H9 (cell line): ENCODE data around the gene ARSJ. TPM values are rescaled to one million over a fixed set of nuclear protein-coding genes. Genes with fewer than 3 reads are reported as not detected.

Experiments used
- DNase-seq: peaks from one replicate; pipeline ENCODE4 v3.0.0-alpha.2; 2017
- H2AFZ ChIP-seq: one replicate; pipeline ENCODE4 v1.6.1; 2013; ENCODE audit warnings: mild to moderate bottlenecking, low read length, control low read depth, moderate library complexity
- H2AK5ac ChIP-seq: 2 replicates; pipeline ENCODE4 v1.6.1; 2013; ENCODE audit warnings: low read length, control low read depth, mixed read lengths; ENCODE audit not compliant: insufficient read length
- H2BK120ac ChIP-seq: one replicate; pipeline ENCODE4 v1.6.1; 2013; ENCODE audit warnings: low read depth, mild to moderate bottlenecking, low read length, control low read depth, inconsistent platforms; ENCODE audit not compliant: poor library complexity, severe bottlenecking
- H2BK12ac ChIP-seq: 2 replicates; pipeline ENCODE4 v1.6.1; 2013; ENCODE audit warnings: low read length, control low read depth, mixed read lengths, low read depth; ENCODE audit not compliant: insufficient read length
- H2BK15ac ChIP-seq: 2 replicates; pipeline ENCODE4 v1.6.1; 2013; ENCODE audit warnings: low read depth, low read length, control low read depth
- H2BK20ac ChIP-seq: one replicate; pipeline ENCODE4 v1.6.1; 2013; ENCODE audit warnings: low read depth, mild to moderate bottlenecking, low read length, control low read depth, inconsistent platforms; ENCODE audit not compliant: poor library complexity, severe bottlenecking
- H2BK5ac ChIP-seq: 2 replicates; pipeline ENCODE4 v1.6.1; 2013; ENCODE audit warnings: low read length, control low read depth, mixed read lengths; ENCODE audit not compliant: insufficient read length
- H3K14ac ChIP-seq: 2 replicates; pipeline ENCODE4 v1.6.1; 2013; ENCODE audit warnings: low read length, control low read depth; ENCODE audit not compliant: insufficient read depth
- H3K18ac ChIP-seq: 2 replicates; pipeline ENCODE4 v1.6.1; 2013; ENCODE audit warnings: low read depth, mild to moderate bottlenecking, mixed read lengths, low read length, control low read depth; ENCODE audit not compliant: insufficient read length
- H3K23ac ChIP-seq: 2 replicates; pipeline ENCODE4 v1.6.1; 2013; ENCODE audit warnings: low read length, control low read depth, mixed read lengths, low read depth; ENCODE audit not compliant: insufficient read length
- H3K23me2 ChIP-seq: 2 replicates; pipeline ENCODE4 v1.6.1; 2013; ENCODE audit warnings: low read depth, mild to moderate bottlenecking, mixed read lengths, low read length, control low read depth; ENCODE audit not compliant: insufficient read length, poor library complexity, severe bottlenecking
- H3K27ac ChIP-seq: 2 replicates; pipeline ENCODE4 v1.5.1; 2013; ENCODE audit warnings: low read length, control low read depth, mixed read lengths, low read depth; ENCODE audit not compliant: insufficient read length
- H3K27me3 ChIP-seq: 2 replicates; pipeline ENCODE4 v1.6.1; 2013; ENCODE audit warnings: low read length, control low read depth, inconsistent platforms; ENCODE audit not compliant: insufficient read depth
- H3K4ac ChIP-seq: 2 replicates; pipeline ENCODE4 v1.6.1; 2013; ENCODE audit warnings: low read depth, mild to moderate bottlenecking, control low read depth, inconsistent platforms, low read length, moderate library complexity
- H3K4me1 ChIP-seq: 2 replicates; pipeline ENCODE4 v1.6.1; 2013; ENCODE audit warnings: low read length, control low read depth, inconsistent platforms; ENCODE audit not compliant: insufficient read depth
- H3K4me2 ChIP-seq: 2 replicates; pipeline ENCODE4 v1.6.1; 2013; ENCODE audit warnings: low read length, control low read depth, mixed read lengths; ENCODE audit not compliant: insufficient read length, insufficient read depth
- H3K56ac ChIP-seq: 2 replicates; pipeline ENCODE4 v1.6.1; 2013; ENCODE audit warnings: low read depth, mild to moderate bottlenecking, mixed read lengths, low read length, control low read depth; ENCODE audit not compliant: insufficient read length
- H3K79me1 ChIP-seq: 2 replicates; pipeline ENCODE4 v1.6.1; 2013; ENCODE audit warnings: low read depth, mild to moderate bottlenecking, moderate library complexity, low read length, control low read depth, inconsistent platforms; ENCODE audit not compliant: insufficient read depth, poor library complexity, severe bottlenecking
- H3K79me2 ChIP-seq: 2 replicates; pipeline ENCODE4 v1.6.1; 2013; ENCODE audit warnings: low read length, control low read depth, inconsistent platforms; ENCODE audit not compliant: insufficient read depth
- H3K9ac ChIP-seq: 2 replicates; pipeline ENCODE4 v1.6.1; 2013; ENCODE audit warnings: low read length, control low read depth, mixed read lengths; ENCODE audit not compliant: insufficient read length; ENCODE audit errors: extremely low read depth
- H3K9me3 ChIP-seq: one replicate; pipeline ENCODE4 v1.6.1; 2013; ENCODE audit warnings: low read depth, low read length, inconsistent platforms; ENCODE audit not compliant: control insufficient read depth
- H3T11ph ChIP-seq: one replicate; pipeline ENCODE4 v1.6.1; 2013; ENCODE audit warnings: mild to moderate bottlenecking, low read length, control low read depth, inconsistent platforms
- H4K20me1 ChIP-seq: one replicate; pipeline ENCODE4 v1.6.1; 2013; ENCODE audit not compliant: control insufficient read depth, insufficient read length, insufficient read depth
- H4K5ac ChIP-seq: 2 replicates; pipeline ENCODE4 v1.6.1; 2013; ENCODE audit warnings: low read depth, mild to moderate bottlenecking, mixed read lengths, low read length, control low read depth; ENCODE audit not compliant: insufficient read length
- H4K8ac ChIP-seq: replicated peaks from 2 replicates; pipeline ENCODE4 v1.6.1; 2013; ENCODE audit warnings: low read length, control low read depth, mixed read lengths, low read depth; ENCODE audit not compliant: insufficient read length
- H4K91ac ChIP-seq: 2 replicates; pipeline ENCODE4 v1.6.1; 2013; ENCODE audit warnings: low read depth, mild to moderate bottlenecking, moderate library complexity, mixed read lengths, low read length, control low read depth; ENCODE audit not compliant: insufficient read length
- H3K27ac Mint-ChIP-seq, 3 experiments: 2 replicates in 2 of 3; 3 replicates in 1 of 3; pipeline ENCODE4 v1.8.0; 2020 to 2021; ENCODE audit warnings: mixed read lengths in 3 of 3, mild to moderate bottlenecking in 1 of 3, moderate library complexity in 1 of 3
- H3K27me3 Mint-ChIP-seq: 2 replicates; pipeline ENCODE4 v1.8.0; 2021; ENCODE audit warnings: low read depth, mild to moderate bottlenecking, moderate library complexity, mixed read lengths
- H3K36me3 Mint-ChIP-seq, 3 experiments: 2 replicates in 2 of 3; 3 replicates in 1 of 3; pipeline ENCODE4 v1.8.0; 2020 to 2021; ENCODE audit warnings: low read depth in 3 of 3, mixed read lengths in 3 of 3; ENCODE audit not compliant: insufficient read depth in 1 of 3
- H3K4me1 Mint-ChIP-seq, 2 experiments: 2 replicates each; pipeline ENCODE4 v1.8.0; 2020; ENCODE audit warnings: mixed read lengths in 2 of 2
- H3K4me3 Mint-ChIP-seq, 2 experiments: 2 replicates in 1 of 2; 3 replicates in 1 of 2; pipeline ENCODE4 v1.8.0; 2020 to 2021; ENCODE audit warnings: mild to moderate bottlenecking in 2 of 2, mixed read lengths in 2 of 2, moderate library complexity in 1 of 2
- H3K9me3 Mint-ChIP-seq, 2 experiments: 2 replicates in 1 of 2; 3 replicates in 1 of 2; pipeline ENCODE4 v1.8.0; 2020; ENCODE audit warnings: mild to moderate bottlenecking in 2 of 2, mixed read lengths in 2 of 2, moderate library complexity in 1 of 2
- CTCF ChIP-seq: fragments of 200-600 bp; sonication (generic); conservative IDR thresholded peaks from 3 replicates; pipeline ENCODE4 v1.8.0; 2021; ENCODE audit warnings: antibody characterized with exemption, mild to moderate bottlenecking
- WGBS: extraction: QIAGEN DNeasy Blood & Tissue Kit; methylation state at CpG from one replicate; pipeline ENCODE4 v1.1.7; 2013; ENCODE audit warnings: missing lambda C conversion rate, low lambda C conversion rate, mixed read lengths; ENCODE audit not compliant: insufficient read length; ENCODE audit errors: extremely low coverage; 5-methylcytosine and 5-hydroxymethylcytosine counted together
- total RNA-seq: library from RNA; stranded (reverse); gene quantifications from 2 replicates; pipeline ENCODE4 v1.2.1, GENCODE V29; 2021

ARSJ gene
- total RNA-seq, 1 experiment from 2014 or later: 1.1 TPM

DNA sequence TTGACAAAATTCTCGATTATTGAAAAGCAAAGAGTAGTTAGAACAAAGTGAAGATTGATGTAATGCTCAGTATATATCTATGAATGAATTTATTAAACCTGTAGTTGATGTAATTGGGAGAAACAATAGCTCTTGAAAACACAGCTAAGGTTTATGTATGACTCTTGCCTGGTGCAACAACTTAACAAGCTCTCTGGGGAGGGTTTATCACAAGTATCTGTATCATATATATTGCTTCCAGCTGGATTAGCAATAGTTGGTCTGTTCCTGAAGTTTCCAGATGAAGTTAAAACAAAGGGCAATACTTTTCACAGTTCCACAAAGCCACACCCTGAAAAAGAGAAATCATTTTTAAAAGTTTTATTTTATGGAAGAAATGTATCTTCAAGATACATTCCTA lies 91.4 kb downstream of the ARSJ start:
- H3K4me2 ChIP-seq: no peak overlapping the region
- Mint-ChIP-seq H3K9me3 (peaks cover 8 to 15% of the 10 kb centered on the region in 2 experiments; a peak in 3 of 5 replicates), H3K4me3 (no peak overlapping the region), H3K27me3 (no peaks in the 10 kb centered on the region), H3K27ac (no peak overlapping the region), H3K36me3 (peaks cover 0 to 10% (median 0%) of the 10 kb centered on the region in 3 experiments; a peak in 3 of 7 replicates), H3K4me1 (peaks cover 10 to 18% of the 10 kb centered on the region in 2 experiments)
- DNase-seq: no peak
- no peak overlapping the region for H3K56ac ChIP-seq
- H3K27ac ChIP-seq: no peak overlapping the region
- no peaks in the 10 kb centered on the region for H3K79me2 ChIP-seq
- H3K18ac ChIP-seq: no peak overlapping the region
- H3K9ac ChIP-seq: no peak overlapping the region
- no peak overlapping the region for H4K8ac ChIP-seq
- H2BK20ac ChIP-seq: no peak overlapping the region
- no peaks in the 10 kb centered on the region for H3K9me3 ChIP-seq
- no peak overlapping the region for H2BK5ac ChIP-seq
- H3K79me1 ChIP-seq: no peaks in the 10 kb centered on the region
- H3K23ac ChIP-seq: no peak overlapping the region
- no peaks in the 10 kb centered on the region for H4K20me1 ChIP-seq
- no peak overlapping the region for H2AFZ ChIP-seq
- no peak overlapping the region for H4K91ac ChIP-seq
- no peak overlapping the region for H4K5ac ChIP-seq
- H3T11ph ChIP-seq: no peak overlapping the region
- WGBS: no CpG with 5 or more reads among the region's 1 CpG
- H2BK15ac ChIP-seq: no peak overlapping the region
- no peak overlapping the region for H2BK120ac ChIP-seq
- no peaks in the 10 kb centered on the region for H3K4me1 ChIP-seq
- H3K4ac ChIP-seq: no peak overlapping the region
- H2BK12ac ChIP-seq: no peak overlapping the region
- H2AK5ac ChIP-seq: no peak overlapping the region
- no peak overlapping the region for H3K14ac ChIP-seq
- H3K27me3 ChIP-seq: no peaks in the 10 kb centered on the region
- TF ChIP-seq CTCF: no peak
- H3K23me2 ChIP-seq: no peaks in the 10 kb centered on the region
